DND-41 (cell line): ENCODE data around the gene LRRC3B.

Experiments
- ATAC-seq: fragments of 200-7000 bp; cut with Tn5 transposase; 3 replicates; pipeline ENCODE4 v1.9.1; 2021; ENCODE audit warnings: low read depth; ENCODE audit not compliant: insufficient read depth
- DNase-seq: peaks from one replicate; pipeline ENCODE4 v3.0.0-alpha.2; 2020
- H2AFZ ChIP-seq: 2 replicates; pipeline ENCODE4 v1.6.0; 2012; ENCODE audit warnings: low read depth, low read length
- H3K27ac ChIP-seq: 2 replicates; pipeline ENCODE4 v1.5.1; 2012; ENCODE audit warnings: low read length, inconsistent platforms
- H3K27me3 ChIP-seq: fragments of 200-600 bp; sonication (generic); 2 replicates; pipeline ENCODE4 v1.6.0; 2012; ENCODE audit warnings: low read length, mild to moderate bottlenecking, inconsistent platforms; ENCODE audit not compliant: insufficient read depth, poor library complexity
- H3K36me3 ChIP-seq: 2 replicates; pipeline ENCODE4 v1.5.1; 2012; ENCODE audit warnings: low read length, inconsistent platforms; ENCODE audit not compliant: insufficient read depth
- H3K4me1 ChIP-seq: 2 replicates; pipeline ENCODE4 v1.5.1; 2012; ENCODE audit warnings: mild to moderate bottlenecking, low read length; ENCODE audit not compliant: insufficient read depth
- H3K4me2 ChIP-seq: 2 replicates; pipeline ENCODE4 v1.6.0; 2012; ENCODE audit warnings: mild to moderate bottlenecking, moderate library complexity, low read length, inconsistent platforms; ENCODE audit not compliant: insufficient read depth
- H3K4me3 ChIP-seq, 2 experiments: fragments of 200-600 bp in 1 of 2; shearing (Covaris generic) in 1 of 2; 2 replicates each; pipeline ENCODE4 v1.5.1; 2012 to 2016; ENCODE audit warnings: inconsistent platforms in 2 of 2, low read length in 2 of 2, mild to moderate bottlenecking in 2 of 2, low read depth in 1 of 2, moderate library complexity in 1 of 2
- H3K79me2 ChIP-seq: 2 replicates; pipeline ENCODE4 v1.6.0; 2012; ENCODE audit warnings: low read length, inconsistent platforms; ENCODE audit not compliant: insufficient read depth
- H3K9ac ChIP-seq: 2 replicates; pipeline ENCODE4 v1.6.0; 2012; ENCODE audit warnings: low read depth, mild to moderate bottlenecking, inconsistent platforms, low read length, moderate library complexity
- H3K9me3 ChIP-seq: 2 replicates; pipeline ENCODE4 v1.5.1; 2012; ENCODE audit warnings: low read length, moderate library complexity, mild to moderate bottlenecking, inconsistent platforms; ENCODE audit not compliant: insufficient read depth, severe bottlenecking
- H4K20me1 ChIP-seq: 2 replicates; pipeline ENCODE4 v1.6.0; 2012; ENCODE audit warnings: low read length; ENCODE audit not compliant: insufficient read depth
- EZH2 ChIP-seq: IDR thresholded peaks from 3 replicates; pipeline ENCODE4 v1.6.1; 2012; ENCODE audit warnings: borderline replicate concordance, low read depth, mild to moderate bottlenecking, moderate library complexity, low read length, inconsistent platforms; ENCODE audit not compliant: severe bottlenecking
- TF ChIP-seq, protein P1 (sequence below): IDR thresholded peaks from 2 replicates; pipeline ENCODE4 v1.5.1; 2012; ENCODE audit warnings: borderline replicate concordance, low read length, moderate library complexity, mild to moderate bottlenecking; ENCODE audit not compliant: poor library complexity, severe bottlenecking; ENCODE audit errors: extremely low read depth

LRRC3B gene

DNA sequence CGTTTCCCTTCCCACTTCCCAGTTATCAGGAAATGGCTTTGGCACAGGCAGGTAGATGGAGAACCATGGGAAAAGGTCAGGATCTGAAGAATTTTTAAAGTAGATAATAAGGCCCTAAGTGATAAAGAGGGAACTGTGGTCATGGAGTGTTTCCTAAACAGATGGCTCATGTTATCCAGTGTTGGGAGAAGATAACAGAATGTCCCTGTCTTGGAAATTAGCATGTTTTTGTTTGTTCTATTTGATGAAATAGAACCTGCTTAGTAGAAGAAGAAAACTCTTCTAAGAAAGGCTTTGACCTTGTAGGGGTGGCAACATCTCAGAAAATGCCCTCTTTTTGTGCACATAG is 8.8 kb downstream of the LRRC3B start:
- TF ChIP-seq EZH2: no peak
- TF ChIP-seq, protein P1, sequence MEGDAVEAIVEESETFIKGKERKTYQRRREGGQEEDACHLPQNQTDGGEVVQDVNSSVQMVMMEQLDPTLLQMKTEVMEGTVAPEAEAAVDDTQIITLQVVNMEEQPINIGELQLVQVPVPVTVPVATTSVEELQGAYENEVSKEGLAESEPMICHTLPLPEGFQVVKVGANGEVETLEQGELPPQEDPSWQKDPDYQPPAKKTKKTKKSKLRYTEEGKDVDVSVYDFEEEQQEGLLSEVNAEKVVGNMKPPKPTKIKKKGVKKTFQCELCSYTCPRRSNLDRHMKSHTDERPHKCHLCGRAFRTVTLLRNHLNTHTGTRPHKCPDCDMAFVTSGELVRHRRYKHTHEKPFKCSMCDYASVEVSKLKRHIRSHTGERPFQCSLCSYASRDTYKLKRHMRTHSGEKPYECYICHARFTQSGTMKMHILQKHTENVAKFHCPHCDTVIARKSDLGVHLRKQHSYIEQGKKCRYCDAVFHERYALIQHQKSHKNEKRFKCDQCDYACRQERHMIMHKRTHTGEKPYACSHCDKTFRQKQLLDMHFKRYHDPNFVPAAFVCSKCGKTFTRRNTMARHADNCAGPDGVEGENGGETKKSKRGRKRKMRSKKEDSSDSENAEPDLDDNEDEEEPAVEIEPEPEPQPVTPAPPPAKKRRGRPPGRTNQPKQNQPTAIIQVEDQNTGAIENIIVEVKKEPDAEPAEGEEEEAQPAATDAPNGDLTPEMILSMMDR: no peak
- H3K27ac ChIP-seq: no peak overlapping the region
- H4K20me1 ChIP-seq: no peaks in the 10 kb centered on the region
- no peak for ATAC-seq
- H3K79me2 ChIP-seq: no peaks in the 10 kb centered on the region
- no peaks in the 10 kb centered on the region for H3K36me3 ChIP-seq
- H3K4me2 ChIP-seq: no peak overlapping the region
- no peak overlapping the region for H3K9ac ChIP-seq
- no peaks in the 10 kb centered on the region for H3K9me3 ChIP-seq
- no peaks in the 10 kb centered on the region for H3K4me1 ChIP-seq
- no peak for DNase-seq
- H3K27me3 ChIP-seq: no peaks in the 10 kb centered on the region
- no peak overlapping the region for H2AFZ ChIP-seq
- no peak overlapping the region for H3K4me3 ChIP-seq

DNA sequence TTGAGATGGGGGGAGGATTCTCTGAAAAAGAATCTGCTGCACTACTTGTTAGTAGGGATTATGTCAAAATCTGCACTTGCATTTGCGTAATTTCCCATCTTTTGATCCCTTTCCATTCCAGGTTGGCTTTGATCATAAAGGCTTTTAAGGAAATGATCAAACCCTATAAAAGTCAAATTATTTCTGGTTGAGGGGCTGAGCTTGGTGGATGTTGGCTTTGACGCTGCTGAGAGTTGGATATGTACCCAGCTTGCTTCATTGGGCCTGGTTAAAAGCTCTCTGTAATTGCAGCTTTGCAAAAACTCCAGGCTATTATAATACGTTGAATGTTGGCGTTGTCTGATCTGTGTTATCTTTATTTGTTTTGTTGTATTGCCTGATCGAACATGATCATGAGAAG is 12.0 kb downstream of the LRRC3B start:
- ATAC-seq: no peak

DNA sequence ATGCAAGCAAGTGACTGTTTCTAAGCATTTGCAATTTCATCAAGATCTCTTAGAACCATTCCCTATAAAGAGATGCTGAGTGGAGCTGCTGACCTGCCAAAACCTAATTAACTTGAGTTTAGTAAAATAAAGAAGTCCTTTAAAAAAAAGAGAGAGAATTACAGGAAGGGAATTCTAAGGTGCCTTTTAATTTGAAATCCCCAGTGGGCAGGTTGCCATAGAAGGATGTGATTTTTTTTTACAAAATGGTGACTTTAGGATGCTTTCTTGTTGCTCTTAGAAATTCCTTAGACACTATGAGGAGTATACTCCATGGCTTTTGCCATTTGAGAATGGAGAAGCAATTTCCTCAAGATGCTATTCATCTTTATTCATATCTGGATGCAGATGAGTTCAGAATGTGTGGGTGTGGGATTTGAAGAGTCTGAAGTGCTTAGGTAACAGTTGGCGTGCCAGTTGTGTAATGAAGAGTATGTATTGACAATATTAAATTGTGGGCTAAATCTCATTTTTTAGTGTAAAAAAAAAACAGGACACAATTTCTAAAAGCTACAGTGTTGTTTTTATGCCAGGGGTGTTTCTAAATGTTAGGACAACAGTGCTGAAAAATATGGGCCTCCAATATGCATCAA is 13.6 kb downstream of the LRRC3B start:
- H3K4me3 ChIP-seq: no peak overlapping the region
- TF ChIP-seq, protein P1: no peak
- no peak for TF ChIP-seq EZH2
- no peaks in the 10 kb centered on the region for H3K79me2 ChIP-seq
- DNase-seq (no peak), ATAC-seq (no peak)
- H3K27me3 ChIP-seq: no peaks in the 10 kb centered on the region
- no peak overlapping the region for H2AFZ ChIP-seq
- no peaks in the 10 kb centered on the region for H4K20me1 ChIP-seq
- H3K27ac ChIP-seq: no peak overlapping the region
- H3K4me1 ChIP-seq: no peaks in the 10 kb centered on the region
- no peaks in the 10 kb centered on the region for H3K9me3 ChIP-seq
- H3K9ac ChIP-seq: no peak overlapping the region
- no peaks in the 10 kb centered on the region for H3K36me3 ChIP-seq
- no peak overlapping the region for H3K4me2 ChIP-seq

More for the DNA sequence above, 12.0 kb downstream of the LRRC3B start:
- no peak for DNase-seq
- no peak overlapping the region for H3K4me3 ChIP-seq
- H3K36me3 ChIP-seq: no peaks in the 10 kb centered on the region
- no peaks in the 10 kb centered on the region for H4K20me1 ChIP-seq
- H3K9me3 ChIP-seq: no peaks in the 10 kb centered on the region
- H3K79me2 ChIP-seq: no peaks in the 10 kb centered on the region
- no peaks in the 10 kb centered on the region for H3K27me3 ChIP-seq
- H3K4me1 ChIP-seq: no peaks in the 10 kb centered on the region
- no peak overlapping the region for H3K27ac ChIP-seq
- no peak for TF ChIP-seq EZH2
- TF ChIP-seq, protein P1: no peak
- H3K4me2 ChIP-seq: no peak overlapping the region
- no peak overlapping the region for H3K9ac ChIP-seq
- no peak overlapping the region for H2AFZ ChIP-seq

DNA sequence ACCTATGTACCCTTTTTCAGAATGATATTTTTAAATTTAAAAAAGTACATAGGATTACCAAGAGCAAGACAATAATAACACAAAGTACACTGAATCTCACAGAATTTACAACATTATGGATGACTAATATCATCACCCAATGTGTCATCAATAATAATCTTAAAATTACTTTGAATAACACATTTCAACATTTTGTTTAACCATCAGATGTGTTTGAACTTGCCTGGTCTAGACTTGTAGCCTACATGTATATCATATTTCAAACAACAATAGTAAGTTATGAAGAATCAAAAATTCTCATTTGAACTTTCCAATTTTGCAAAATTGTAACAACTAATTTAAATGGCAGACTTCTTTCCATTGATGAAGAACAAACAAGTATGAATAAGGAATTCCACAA is 15.1 kb downstream of the LRRC3B start:
- H3K9ac ChIP-seq: no peak overlapping the region
- no peak overlapping the region for H3K27ac ChIP-seq
- no peak overlapping the region for H3K4me3 ChIP-seq
- H2AFZ ChIP-seq: no peak overlapping the region
- no peaks in the 10 kb centered on the region for H3K4me1 ChIP-seq
- H3K79me2 ChIP-seq: no peaks in the 10 kb centered on the region
- ATAC-seq (no peak), DNase-seq (no peak)
- H3K27me3 ChIP-seq: no peaks in the 10 kb centered on the region
- H3K9me3 ChIP-seq: no peaks in the 10 kb centered on the region
- H4K20me1 ChIP-seq: no peaks in the 10 kb centered on the region
- TF ChIP-seq, protein P1: no peak
- TF ChIP-seq EZH2: no peak
- H3K4me2 ChIP-seq: no peak overlapping the region
- no peaks in the 10 kb centered on the region for H3K36me3 ChIP-seq
